HG02610 (cell line): ENCODE measurements around the gene VPS37C.

Experiments
- ATAC-seq: cut with Tn5 transposase; IDR thresholded peaks from one replicate; pipeline ENCODE4 v1.9.1; 2021; ENCODE audit warnings: mild to moderate bottlenecking, moderate library complexity; ENCODE audit not compliant: unreplicated experiment

VPS37C gene

DNA sequence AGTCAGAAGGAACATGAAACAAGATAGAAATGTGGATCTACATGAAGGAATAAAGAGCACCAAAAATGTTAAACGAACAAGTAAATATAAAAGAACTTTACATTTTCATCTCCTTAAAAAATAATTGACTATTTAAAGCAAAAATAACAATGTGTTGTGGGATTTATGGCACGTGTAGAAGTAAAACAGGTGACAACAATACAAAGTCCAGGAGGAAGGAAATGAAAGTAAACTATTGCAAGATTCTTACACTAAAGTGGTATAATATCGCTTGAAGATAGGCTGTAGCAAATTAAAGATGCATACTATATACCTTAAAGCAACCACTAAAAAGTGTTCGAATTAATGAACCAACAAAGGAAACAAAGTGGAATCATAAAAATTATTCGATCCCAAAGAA is 5.5 kb downstream of the VPS37C start:
- no peak for ATAC-seq

DNA sequence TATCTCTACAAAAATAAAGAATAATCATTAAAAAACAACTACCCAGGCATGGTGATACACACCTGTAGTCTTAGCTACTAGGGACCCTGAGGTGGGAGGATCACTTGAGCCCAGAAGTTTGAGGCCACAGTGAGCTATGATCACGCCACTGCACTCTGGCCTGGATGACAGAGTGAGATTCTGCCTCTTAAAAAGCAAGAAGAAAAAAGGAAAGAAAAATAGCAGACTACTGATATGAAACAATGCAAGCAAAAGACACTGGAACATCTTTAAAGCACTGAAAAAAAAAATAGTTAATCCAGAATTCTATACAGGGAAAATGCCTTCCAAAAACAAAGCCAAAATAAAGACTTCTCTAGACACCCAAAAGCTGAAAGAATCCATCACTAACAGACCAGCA is 5.9 kb downstream of the VPS37C start:
- ATAC-seq = no peak

DNA sequence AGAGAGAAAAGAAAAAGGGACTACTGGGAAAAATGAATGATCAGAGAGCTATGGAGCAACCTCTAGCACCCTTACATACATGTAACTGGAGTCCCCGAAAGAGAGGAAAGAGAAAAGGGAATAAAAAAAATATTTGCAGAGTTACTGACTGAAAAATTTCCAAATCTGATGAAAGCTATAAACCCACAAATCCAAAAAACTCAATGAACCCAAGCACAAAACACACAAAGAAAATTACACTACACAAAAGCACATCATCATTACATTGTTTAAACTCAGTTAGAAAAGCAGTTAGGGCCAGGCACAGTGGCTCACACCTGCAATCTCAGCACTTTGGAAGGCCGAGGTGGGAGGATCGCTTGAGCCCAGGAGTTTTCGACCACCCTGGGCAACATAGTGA is 6.7 kb downstream of the VPS37C start:
- no peak for ATAC-seq

DNA sequence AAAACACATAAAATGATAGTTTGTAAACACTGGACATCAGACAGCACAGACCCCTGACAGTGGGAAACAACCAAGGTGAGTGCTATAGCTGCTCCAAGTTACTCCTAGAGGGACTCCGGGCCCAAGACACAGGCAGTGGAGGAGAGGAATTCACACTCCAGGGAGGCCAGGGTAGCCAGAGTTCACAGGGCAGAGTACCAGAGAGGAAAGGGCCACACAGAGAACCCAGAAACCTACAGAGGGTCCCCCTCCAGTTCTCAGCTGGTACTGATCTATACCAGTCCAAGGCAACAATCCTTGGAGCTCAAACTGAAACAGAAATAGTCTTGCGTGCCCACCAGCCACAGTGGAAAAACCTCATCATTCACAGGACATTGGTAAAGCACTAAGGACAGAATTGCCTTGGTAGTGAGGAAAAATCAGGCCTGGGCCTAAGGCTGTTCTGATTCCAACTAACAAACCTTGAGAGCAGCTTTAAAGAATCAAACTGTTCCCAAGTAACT is 7.6 kb downstream of the VPS37C start:
- no peak for ATAC-seq

DNA sequence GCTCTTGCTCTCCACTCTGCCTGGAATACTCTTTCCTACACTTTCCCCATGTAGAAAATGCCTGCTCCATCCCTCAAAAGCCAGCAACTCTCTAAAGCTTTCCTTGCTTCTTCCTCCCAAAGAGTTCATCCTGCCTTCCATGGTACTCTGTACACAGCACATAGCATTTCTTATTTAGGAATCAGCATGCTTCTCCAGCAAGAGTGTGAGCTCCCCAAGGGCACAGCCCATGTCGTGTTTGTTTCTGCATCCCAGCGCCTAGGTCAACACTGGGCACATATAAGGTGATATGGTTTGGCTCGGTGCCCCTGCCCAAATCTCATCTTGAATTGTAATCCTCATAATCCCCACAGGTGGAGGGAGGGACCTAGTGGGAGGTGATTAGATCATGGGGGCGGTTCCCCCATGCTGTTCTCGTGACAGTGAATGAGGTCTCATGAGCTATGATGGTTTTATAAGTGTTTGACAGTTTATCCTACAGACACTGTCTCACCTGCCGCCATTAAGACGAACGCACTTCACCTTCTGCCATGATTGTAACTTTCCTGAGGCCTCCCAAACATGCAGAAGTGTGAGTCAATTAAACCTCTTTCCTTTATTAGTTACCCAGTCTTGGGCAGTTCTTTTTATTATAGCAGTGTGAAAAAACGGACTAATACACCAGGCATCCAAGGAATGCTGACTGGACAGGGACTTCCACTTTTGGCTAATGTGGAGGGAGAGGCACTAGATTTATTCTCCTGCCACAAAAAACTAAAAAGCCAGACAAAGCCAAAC is 8.2 kb downstream of the VPS37C start:
- no peak for ATAC-seq

DNA sequence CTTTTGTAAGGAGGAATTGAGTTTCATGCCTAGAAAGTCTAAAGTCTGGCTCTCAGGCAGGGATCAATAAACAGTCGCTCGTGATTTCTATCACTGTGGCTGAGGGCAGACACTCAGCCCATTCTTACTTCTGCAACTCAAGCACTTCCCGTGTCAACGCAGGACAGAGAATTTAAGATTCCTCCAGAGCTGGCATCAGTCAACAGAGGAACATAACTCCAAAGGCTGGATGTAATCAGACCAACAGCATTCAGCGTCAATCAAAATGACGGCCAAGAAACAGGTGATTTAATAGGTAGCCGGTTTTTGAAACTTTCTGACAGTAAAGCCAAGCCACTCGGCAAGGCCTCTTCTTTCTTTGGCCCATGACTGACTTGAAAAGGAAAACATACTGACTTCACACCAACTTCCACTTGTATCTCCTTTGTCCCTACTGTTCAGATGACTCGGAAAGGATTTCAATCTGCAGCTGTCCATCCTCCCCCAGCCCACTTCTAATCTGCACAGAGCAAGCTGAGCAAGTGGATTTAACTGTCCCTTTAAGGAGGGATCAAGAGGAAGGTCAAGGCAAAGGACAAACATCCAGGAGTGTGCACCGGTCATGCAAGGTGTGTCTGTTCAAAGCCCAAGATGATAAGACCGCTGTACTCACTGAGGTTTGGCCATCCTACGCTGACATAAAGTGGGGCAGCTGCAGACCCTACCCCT is 9.5 kb downstream of the VPS37C start:
- ATAC-seq = no peak

DNA sequence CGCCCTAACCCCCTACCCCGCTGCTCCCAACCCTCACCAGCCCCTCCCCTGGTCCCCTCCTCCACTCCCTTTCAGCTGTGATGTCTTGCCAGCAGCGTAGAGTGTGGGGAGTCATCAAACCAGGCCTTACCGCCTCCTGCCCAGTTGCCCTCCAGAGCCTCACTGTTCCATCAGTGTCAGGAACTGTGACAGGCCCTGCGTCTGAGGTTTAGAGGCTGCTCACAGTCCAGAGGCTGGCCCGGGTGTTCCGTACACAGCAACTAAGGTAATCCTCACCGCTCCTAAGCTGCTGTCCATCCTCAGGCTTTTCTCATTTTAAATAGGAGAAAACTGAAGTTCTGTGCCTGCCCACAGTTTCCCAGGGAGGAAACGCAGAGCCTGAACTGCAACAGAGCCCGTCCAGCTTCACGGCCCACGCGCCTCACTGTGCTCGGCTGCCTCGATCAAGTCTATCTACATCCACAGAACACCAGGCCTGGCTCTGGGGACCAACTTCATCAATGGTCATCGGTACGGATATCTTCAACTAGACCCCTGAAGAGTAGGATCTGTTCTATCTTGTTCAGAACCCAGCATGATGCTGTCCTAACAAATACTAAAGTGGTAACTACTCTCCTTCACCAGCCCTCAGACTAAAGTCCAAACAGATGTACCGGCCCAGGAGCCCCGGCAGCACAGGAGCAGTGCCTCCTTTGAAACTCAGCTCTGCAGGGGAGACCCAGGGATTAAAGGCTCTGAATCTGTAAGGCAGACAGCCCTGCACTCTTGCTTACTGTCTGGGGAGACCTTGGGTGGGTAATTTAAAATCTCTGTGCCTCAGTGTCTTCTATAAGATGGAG is 10.3 kb downstream of the VPS37C start:
- no peak for ATAC-seq

DNA sequence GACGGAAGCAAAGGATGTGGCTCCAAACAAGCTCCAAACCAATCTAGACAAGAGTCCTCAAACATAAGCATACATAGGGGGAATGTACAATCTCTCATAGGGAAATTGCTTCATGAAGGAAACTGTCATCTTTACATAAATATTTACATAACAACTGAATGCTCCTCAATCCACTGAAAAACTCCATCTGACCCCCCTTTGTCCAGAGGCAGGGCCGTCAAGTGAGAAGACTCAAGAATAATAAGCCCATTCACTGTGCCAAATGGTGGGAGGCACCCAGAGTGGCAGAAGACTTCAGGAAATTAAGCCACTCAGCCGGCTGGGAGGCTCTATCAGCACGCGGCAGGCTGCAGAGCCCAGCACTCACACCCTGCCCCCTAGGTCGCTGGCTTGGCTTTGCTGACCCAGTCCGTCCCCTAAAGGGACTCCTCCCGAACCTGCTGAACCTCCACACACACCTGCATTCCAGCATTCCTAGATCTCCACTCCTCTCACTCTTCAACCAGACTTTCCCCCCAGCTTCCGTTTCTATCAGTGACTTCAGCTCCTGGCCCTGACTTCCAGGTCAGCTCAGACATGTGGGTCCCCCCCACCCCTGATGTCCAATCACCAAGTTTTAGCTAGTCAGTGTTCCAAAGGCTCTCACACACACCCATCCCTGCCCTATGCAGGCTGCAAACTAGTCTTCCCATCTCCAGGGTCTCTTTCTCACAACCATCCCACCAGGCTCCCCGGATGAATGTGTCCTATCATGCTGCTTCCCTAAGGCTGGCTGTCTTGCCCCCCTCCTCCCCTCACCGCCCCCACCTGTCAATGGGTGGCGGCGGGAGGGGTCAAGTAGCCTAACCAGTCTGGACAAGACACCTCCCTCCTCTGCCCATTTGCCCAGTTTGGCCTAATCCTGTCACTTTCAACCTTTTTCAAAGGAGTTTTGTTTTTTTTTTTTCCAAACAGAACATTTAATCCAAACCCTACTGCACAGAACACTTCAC is 11.3 kb downstream of the VPS37C start:
- ATAC-seq = no peak

DNA sequence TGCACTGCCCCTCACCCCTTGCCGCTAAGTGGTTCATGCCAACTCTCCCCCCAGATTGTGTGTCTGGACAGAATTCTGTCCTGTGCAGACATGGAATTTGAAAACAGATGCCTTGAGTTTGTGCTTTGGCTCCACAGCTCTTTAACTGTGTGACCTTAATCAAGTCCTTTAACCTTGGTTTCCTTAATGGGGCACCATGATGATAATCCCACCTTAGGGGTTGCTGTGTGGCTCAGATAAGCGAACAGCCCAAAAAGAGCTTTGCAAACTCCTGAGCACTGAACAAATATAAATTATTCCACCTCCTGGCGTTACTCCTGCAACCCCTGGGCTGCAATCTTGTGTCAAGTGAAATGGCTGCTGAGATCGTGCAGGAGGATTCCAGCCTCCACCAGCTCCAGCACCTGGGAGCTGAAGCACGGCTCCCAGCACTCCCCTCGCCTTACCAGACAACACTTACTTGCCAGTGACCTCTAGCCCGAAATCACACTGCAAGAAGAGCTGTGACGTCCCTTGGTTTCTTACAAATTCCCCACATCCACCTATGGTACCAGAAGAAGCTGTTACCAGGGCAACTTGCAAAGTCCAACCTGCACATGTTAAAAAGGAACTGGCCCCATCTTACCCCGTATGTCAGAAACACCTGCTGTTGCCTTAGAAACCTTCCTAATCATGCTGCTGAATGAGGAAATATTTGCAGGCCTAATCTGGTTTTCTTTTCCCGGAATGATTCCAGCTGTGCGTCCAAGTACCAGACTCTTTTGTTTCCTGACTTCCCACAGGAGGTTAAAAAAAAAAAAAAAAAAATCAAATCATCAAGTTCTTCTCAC is 13.2 kb downstream of the VPS37C start:
- no peak for ATAC-seq

DNA sequence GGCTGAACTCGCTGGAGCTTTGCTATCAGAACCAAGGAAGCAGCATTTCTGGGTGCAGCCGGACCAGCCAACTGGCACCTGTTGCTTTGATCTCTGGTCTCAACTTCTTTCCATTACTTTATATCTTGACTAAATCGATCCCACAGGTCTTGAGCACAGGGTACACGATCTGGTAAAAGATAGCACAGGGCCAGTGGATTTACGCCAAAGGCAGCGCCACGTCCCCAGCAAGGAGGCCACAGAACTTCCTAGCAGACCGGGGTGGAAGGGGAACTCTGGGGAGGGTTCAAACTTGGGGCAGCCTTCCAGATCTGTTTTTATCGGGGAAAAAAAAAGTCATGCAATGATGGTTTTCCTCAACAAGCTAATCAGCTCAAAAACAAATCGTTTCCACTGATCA is 14.0 kb downstream of the VPS37C start:
- no peak for ATAC-seq

DNA sequence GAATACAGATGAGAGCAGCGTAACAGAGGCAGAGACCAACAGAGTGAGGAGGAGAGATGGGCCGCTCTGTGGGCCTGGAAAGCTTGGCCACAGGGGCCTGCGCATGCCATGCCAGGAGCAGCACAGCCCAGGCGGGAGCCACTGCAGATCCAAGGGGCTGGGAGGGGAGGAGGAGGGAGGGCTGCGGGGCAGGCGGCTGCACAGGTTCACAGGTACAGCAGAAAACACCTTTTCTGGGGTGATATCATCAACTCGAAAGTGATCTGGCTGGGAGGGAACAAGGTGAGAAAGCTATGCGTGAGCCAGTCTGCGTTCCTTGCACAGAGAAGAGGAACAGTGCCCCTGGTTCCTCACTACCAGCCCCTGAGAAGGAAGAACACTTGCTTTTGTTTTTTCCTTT is 14.8 kb downstream of the VPS37C start:
- ATAC-seq = no peak

DNA sequence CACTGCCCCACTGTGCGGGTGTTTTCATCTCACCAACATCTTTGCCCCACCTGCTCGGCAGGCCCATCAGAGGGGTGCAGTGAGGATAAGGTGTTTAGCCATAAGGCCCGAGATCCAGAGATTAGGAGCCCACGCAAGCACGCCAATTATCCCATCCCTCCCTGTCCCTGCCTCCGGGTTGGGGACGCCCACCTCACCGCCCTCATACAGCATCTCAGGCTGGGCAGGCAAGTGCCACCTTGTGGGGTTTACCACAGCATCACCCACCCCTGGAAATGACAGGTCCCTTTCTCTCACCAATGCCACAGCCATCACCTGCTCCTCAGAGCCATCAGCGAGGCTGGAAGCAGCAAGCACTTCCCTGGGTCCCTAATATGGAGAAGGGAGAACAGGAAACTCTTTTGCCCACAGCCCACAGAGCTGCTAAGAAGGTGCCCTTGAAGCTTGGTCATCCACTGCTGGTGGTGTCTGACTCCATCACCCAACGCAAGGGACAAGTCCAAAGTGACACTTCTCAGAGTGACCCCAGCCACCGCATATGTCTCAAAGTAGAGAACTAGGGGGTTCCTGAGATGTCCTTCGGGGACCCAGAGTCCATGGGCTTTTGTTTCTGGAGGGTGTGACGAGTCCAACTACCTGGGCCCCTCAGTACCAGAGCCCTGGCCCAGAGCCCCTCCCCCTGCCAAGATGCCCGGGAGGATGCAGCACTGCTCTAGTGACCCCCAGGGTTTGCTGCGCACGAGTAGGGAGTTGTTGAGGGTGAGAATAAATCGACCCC is 15.8 kb downstream of the VPS37C start:
- no peak for ATAC-seq

DNA sequence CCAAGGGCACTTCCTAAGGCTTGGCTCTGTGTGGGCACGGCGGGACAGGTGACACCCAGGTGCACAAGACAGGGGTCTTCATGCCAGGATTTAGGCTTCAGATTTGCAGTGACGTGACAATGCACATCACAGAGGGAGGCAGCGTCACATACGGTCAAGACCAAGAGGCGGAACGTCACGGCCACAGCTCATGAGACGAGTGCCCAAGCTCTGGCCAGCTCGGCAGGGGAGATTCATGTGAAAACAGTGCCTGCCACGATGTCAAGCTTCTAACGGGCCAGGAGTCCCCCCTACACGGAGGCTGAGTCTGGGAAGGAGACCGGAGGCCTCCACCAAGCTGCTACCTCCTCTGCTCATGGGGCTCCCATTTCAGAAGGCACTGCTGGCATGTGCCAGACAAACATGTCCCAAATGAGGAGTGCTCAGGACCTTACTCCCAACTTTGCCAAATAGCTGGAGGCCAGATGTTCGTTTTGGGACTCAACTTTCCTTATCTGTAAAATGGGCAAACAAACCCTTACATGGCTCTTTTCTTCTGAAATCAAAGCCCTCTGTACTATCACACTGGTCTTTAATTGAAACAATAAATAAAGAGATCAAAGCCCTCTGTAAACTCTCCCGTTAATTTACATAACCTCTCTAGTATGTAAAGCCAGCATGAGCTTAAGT is 16.6 kb downstream of the VPS37C start:
- ATAC-seq = no peak

DNA sequence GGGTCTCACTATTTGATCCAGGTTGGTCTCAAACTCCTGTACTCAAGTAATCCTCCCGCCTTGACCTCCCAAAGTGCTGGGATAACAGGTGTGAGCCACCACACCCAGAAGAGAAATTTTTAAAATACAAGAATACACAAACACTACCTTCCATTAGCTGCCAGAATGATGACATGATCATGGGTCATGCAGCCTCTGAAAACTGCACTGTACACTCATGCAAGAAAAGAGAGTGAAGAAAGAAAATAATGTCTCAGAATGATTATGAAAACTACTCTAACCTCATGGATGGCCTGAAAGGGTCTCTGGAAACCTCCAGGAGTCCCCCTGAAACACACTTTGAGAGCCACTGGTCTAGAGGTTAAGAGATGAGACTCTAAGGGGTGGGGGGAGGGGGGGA is 18.8 kb downstream of the VPS37C start:
- ATAC-seq = no peak

DNA sequence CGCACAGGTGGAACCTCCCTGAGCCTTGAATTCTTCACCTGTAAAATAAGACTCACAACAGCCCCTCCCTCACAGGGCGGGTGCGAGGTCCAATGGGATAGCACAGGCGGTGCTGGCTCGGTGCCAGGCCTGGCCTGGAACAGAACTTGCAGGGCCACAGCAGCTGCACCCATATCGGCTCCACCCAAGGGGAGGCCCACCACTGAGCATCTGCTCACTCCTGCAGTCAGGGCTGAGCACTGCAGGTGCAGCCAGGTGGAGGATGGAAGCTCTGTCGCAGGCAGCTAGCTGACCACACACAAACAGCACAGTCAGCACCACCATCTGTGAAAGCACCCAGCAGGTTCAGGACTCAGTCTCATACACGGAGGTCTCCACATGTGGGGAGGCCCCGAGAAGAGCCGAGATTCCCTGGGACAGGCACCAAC is 19.6 kb downstream of the VPS37C start:
- no peak for ATAC-seq

DNA sequence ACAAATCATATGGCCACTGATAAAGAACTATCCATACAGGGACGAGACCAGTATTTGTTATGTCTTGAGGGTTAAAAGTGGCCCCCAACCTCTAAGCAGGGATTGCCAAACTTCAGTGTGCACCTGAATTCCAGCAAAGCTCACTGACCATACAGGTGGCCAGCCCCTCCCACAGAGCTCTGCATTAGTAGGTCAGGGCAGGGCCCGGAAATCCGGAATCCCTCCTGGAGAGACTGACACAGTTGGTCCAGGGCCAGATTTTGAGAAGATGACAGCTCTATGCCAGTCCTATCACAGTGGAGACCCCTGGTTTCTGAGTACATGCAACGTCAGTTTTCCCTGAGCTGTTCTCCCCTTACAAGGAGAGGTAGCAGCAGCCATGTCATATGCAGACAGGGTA is 20.8 kb downstream of the VPS37C start:
- no peak for ATAC-seq

DNA sequence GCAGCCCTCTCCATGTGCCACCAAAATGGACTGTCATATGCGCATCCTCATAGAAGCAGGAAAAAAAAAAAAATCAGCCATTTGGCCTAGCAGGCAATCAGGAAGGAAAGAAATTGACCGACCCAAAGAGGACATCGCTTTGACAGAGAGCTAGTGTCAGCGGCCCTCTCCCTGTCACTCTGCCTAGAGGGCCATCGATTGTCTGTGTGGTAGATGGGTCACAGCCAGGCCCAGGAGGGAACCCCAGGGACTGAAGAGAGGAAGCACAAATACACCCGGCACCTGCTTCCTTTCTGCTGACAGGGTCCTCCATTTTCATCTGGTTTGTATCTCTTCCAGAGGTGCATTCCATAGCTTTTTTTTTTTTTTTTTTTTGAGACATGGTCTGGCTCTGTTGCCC is 21.8 kb downstream of the VPS37C start:
- ATAC-seq = no peak

DNA sequence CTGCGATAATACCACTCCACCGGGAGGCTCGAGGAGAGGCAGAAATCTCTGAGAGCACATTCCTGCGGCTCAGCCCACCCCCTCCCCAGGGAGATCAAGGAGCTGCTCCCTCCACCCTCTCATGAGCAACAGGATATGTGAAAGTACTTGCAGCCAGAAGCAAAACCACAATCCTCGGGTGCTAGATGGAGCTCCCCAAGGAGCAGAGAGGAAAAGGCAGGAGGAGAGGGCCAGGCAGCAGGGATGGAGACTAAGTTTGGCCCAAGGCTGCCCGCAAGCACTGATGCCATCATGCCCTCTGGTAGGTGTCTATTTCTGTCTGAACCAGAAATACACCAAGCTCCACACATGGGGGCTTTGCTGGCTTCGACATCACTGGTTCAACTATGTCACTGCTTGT is 22.3 kb downstream of the VPS37C start:
- ATAC-seq = no peak
